GM12801 (cell line): Measurements from ENCODE around the gene IGFLR1.

Source experiments
- TF ChIP-seq, protein P1 (sequence below): IDR thresholded peaks from one replicate; pipeline ENCODE4 v1.5.1; 2011; ENCODE audit warnings: control low read depth; ENCODE audit not compliant: insufficient read length; ENCODE audit errors: extremely low read depth

The IGFLR1 gene

GRCh38 chr19:35744430-35745327 lies 2.4 kb upstream of the IGFLR1 start:
- TF ChIP-seq, protein P1, sequence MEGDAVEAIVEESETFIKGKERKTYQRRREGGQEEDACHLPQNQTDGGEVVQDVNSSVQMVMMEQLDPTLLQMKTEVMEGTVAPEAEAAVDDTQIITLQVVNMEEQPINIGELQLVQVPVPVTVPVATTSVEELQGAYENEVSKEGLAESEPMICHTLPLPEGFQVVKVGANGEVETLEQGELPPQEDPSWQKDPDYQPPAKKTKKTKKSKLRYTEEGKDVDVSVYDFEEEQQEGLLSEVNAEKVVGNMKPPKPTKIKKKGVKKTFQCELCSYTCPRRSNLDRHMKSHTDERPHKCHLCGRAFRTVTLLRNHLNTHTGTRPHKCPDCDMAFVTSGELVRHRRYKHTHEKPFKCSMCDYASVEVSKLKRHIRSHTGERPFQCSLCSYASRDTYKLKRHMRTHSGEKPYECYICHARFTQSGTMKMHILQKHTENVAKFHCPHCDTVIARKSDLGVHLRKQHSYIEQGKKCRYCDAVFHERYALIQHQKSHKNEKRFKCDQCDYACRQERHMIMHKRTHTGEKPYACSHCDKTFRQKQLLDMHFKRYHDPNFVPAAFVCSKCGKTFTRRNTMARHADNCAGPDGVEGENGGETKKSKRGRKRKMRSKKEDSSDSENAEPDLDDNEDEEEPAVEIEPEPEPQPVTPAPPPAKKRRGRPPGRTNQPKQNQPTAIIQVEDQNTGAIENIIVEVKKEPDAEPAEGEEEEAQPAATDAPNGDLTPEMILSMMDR = no peak

DNA sequence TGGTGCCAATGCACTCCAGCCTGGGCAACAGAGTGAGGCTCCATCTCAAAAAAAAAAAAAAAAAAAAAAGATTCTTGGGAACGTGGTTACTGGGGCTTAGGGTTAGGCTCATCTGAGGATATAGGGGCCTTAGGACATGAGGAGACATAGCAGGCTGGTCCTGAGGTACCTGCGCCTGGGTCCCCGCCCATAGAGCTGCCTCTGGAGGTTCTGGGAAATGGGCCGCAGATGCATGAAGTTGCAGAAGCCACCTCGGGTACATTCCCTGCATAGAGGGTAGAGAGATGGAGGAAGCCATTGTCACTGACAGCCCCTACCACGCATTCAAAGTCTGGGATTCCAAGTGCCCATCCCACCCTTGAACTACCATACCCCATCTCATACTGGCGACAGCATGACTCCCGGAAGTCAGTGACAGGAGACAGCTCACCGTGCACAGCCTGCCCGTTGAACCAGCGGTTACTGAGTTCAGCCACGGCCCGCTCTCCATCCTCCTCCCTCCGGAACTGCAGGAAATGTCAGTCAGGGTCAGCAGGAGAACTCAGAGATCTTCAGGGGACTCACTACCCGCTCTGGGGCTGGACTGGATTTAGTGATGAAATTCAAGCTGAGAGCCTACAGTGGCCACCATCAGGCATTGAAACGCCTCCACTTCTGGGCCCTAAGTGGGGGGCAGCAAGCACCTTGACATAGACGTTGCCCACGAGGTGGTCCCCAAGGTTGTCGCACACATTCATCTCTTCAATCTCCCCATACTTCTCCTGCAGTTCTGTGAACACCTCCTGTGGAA lies 1.6 kb upstream of the IGFLR1 start:
- TF ChIP-seq, protein P1 = no peak

- TF ChIP-seq, protein P1 = no peak
Observed at GRCh38 chr19:35741203-35741515, 1.1 kb downstream of the IGFLR1 start.

DNA sequence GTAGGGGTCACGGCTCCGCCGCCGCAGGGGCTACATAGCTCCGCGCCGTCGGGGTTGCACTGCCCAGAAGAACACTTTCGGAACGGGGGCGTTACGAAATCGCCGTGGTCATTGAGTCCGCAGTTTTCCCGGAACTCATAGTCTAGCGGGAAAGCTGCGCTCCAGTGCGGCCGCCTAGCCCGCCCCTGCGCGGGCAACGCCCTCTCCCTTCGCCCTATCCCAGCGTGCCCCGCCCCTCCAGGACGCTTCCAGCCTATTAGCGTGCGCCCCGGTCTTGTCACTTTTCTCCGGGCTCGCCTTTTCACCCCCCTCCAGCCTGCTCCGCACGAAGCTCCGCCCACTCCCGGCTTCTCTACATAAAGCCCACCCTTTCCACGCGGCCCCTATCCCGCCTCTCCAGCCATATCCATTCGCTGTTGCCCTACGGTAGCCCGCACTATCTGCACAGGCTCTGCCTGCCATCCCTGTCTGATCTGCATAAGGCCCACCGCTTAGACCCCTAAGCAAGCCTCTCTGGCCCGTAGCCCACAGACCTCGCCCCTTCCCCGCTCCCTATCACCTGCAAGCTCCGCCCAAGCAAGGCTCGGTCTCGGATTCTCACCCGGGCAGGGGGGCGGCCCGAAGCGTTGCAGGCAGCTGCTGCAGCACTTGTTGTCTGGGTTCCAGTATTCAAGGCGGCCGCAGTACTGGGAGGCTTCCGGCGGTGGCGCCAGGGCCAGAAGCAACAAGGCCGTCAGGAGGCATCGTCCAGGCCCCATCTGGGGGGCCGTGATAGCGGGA lies 1.6 kb downstream of the IGFLR1 start:
- TF ChIP-seq, protein P1 = no peak

DNA sequence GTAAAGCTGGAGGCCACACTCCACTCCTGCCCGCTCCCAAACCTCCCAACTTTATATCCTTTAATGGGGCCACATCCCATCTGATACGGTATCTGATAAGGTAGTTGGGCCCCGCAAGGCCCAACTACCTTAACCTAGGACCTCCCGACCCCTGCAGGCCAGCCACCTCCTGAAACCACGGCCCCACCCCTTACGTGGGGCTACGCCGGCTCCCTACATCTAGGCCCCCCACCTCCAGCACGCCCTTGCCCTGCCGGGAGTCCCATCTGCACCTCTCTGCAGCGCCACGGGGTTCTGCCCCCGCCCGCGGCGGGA lies 2.2 kb downstream of the IGFLR1 start:
- TF ChIP-seq, protein P1 = no peak

DNA sequence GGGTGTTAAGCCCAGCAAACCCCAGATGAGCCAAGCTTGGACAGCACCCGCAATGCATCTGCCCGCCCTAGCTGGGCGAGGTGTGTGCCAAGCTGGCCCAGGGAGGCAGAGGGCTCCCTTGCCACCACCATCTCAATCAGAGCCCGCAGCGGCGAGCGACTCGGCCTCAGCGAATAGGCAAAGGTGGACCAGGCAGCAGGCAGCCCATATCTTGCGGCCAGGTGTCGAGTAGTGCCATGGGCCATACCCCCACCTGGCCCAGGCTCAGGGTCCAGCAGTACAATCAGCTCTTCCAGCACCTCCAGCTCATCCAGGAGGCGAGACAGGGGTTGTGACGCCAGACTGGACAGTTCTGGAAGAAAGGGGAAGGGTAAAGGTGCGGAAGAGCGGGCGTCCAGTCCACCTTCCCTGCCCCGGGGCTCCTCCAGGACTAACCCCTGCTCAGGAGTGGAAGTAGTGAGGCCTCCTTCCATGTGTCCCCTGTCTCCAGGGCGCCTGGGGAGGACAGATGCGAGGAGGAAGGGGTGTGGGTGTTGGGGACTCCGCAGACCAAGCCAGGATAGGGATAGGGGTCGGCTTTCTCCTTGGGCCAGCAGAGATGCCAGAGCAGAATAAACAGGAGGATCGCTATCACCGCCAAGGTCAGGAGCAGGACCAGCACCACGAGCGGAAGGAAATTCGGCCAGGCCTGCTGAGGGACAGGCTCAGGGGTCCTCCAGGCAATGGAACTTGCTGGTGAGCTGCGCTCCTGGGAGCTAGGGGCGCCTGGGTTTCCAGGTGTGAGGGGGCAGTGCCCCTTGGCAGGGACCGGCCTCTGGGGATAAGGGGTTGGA lies 2.8 kb downstream of the IGFLR1 start:
- TF ChIP-seq, protein P1 = no peak
